CD14-positive monocyte (primary cell): ENCODE data around the gene JMJD1C. TPM values are rescaled to one million over a fixed set of nuclear protein-coding genes. Genes with fewer than 3 reads are reported as not detected.
"Not testable (repeated sequence)": the region's sequence is repeated elsewhere in the genome, so short reads cannot be mapped to it uniquely, and the experiment has no call there.

ENCODE experiments used
- DNase-seq, 3 donors: peaks; one replicate each; pipeline ENCODE4 v3.0.0-alpha.2; 2011 to 2022
- H2AFZ ChIP-seq: 2 replicates; pipeline ENCODE4 v1.6.0; 2012; ENCODE audit warnings: mild to moderate bottlenecking, low read depth, low read length, inconsistent platforms; ENCODE audit not compliant: insufficient read depth, poor library complexity, severe bottlenecking
- H3K27ac ChIP-seq, 2 donors: 1 replicate in 1 of 2; 2 replicates in 1 of 2; pipeline ENCODE4 v1.5.1; 2012 to 2013; ENCODE audit warnings: low read length in 2 of 2, control low read depth in 1 of 2, inconsistent platforms in 1 of 2, low read depth in 1 of 2, mild to moderate bottlenecking in 1 of 2
- H3K27me3 ChIP-seq, 2 donors: one replicate each; pipeline versions ENCODE4 v1.6.0 to v1.6.1; 2011 to 2013; ENCODE audit warnings: low read length in 2 of 2; ENCODE audit not compliant: control insufficient read depth in 2 of 2, insufficient read depth in 2 of 2
- H3K36me3 ChIP-seq, 2 donors: replicated peaks in 1 of 2; 1 replicate in 1 of 2; 2 replicates in 1 of 2; pipeline versions ENCODE4 v1.5.1 to v1.6.1; 2012 to 2013; ENCODE audit warnings: low read length in 2 of 2, control low read depth in 1 of 2, inconsistent platforms in 1 of 2, mild to moderate bottlenecking in 1 of 2; ENCODE audit not compliant: insufficient read depth in 2 of 2, control insufficient read depth in 1 of 2
- H3K4me1 ChIP-seq, 2 donors: 1 replicate in 1 of 2; 2 replicates in 1 of 2; pipeline versions ENCODE4 v1.5.1 to v1.6.1; 2012 to 2013; ENCODE audit warnings: low read length in 2 of 2, control low read depth in 1 of 2, inconsistent platforms in 1 of 2, mild to moderate bottlenecking in 1 of 2, moderate library complexity in 1 of 2; ENCODE audit not compliant: insufficient read depth in 2 of 2, control insufficient read depth in 1 of 2
- H3K4me2 ChIP-seq: replicated peaks from 2 replicates; pipeline ENCODE3; 2012; ENCODE audit warnings: low read length, moderate library complexity, mild to moderate bottlenecking; ENCODE audit not compliant: poor library complexity, severe bottlenecking; ENCODE audit errors: extremely low read depth
- H3K4me3 ChIP-seq, 3 experiments: fragments of 200-600 bp in 1 of 3; sonication (generic) in 1 of 3; replicated peaks in 1 of 3; 1 replicate in 2 of 3; 2 replicates in 1 of 3; pipeline ENCODE4 v1.5.1; 2011 to 2013; ENCODE audit warnings: low read length in 3 of 3, mild to moderate bottlenecking in 3 of 3, control low read depth in 2 of 3, low read depth in 2 of 3, inconsistent platforms in 1 of 3, moderate library complexity in 1 of 3
- H3K79me2 ChIP-seq: 2 replicates; pipeline ENCODE4 v1.6.0; 2012; ENCODE audit warnings: mild to moderate bottlenecking, control low read depth, inconsistent platforms, low read length, moderate library complexity; ENCODE audit not compliant: insufficient read depth
- H3K9ac ChIP-seq: 2 replicates; pipeline ENCODE4 v1.6.0; 2017; ENCODE audit warnings: low read length, mild to moderate bottlenecking; ENCODE audit not compliant: insufficient read depth, poor library complexity, severe bottlenecking
- H3K9me3 ChIP-seq, 2 donors: replicated peaks in 1 of 2; 1 replicate in 1 of 2; 2 replicates in 1 of 2; pipeline versions ENCODE4 v1.5.1 to v1.6.1; 2012 to 2013; ENCODE audit warnings: low read length in 2 of 2, control low read depth in 1 of 2; ENCODE audit not compliant: control insufficient read depth in 1 of 2, insufficient read depth in 1 of 2
- H4K20me1 ChIP-seq: 2 replicates; pipeline ENCODE4 v1.6.0; 2012; ENCODE audit warnings: mild to moderate bottlenecking, low read length, control low read depth, moderate library complexity; ENCODE audit not compliant: insufficient read depth
- H3K27ac Mint-ChIP-seq, 7 donors: one replicate each; pipeline ENCODE4 v1.8.0; 2020; ENCODE audit warnings: mild to moderate bottlenecking in 7 of 7, mixed read lengths in 7 of 7, moderate library complexity in 6 of 7, inconsistent platforms in 2 of 7
- H3K27me3 Mint-ChIP-seq, 3 donors: one replicate each; pipeline ENCODE4 v1.8.0; 2021 to 2022; ENCODE audit warnings: low read depth in 3 of 3, mild to moderate bottlenecking in 3 of 3, mixed read lengths in 3 of 3, moderate library complexity in 3 of 3, inconsistent platforms in 1 of 3
- H3K36me3 Mint-ChIP-seq, 2 donors: one replicate each; pipeline ENCODE4 v1.8.0; 2020; ENCODE audit warnings: mixed read lengths in 2 of 2, inconsistent platforms in 1 of 2, mild to moderate bottlenecking in 1 of 2
- H3K4me1 Mint-ChIP-seq: one replicate; pipeline ENCODE4 v1.8.0; 2020; ENCODE audit warnings: mild to moderate bottlenecking, mixed read lengths
- H3K4me3 Mint-ChIP-seq, 2 donors: one replicate each; pipeline ENCODE4 v1.8.0; 2020; ENCODE audit warnings: mild to moderate bottlenecking in 2 of 2, mixed read lengths in 2 of 2, moderate library complexity in 1 of 2
- H3K9me3 Mint-ChIP-seq, 7 donors: one replicate each; pipeline ENCODE4 v1.8.0; 2020 to 2022; ENCODE audit warnings: mixed read lengths in 7 of 7, mild to moderate bottlenecking in 6 of 7, moderate library complexity in 6 of 7, inconsistent platforms in 2 of 7
- CTCF ChIP-seq: fragments of 200-600 bp; IDR thresholded peaks from one replicate; pipeline ENCODE4 v1.8.0; 2022; ENCODE audit warnings: antibody characterized with exemption, mild to moderate bottlenecking
- WGBS: methylation state at CpG from one replicate; pipeline ENCODE4 v1.1.5; 2013; ENCODE audit warnings: missing lambda C conversion rate; ENCODE audit not compliant: insufficient coverage; 5-methylcytosine and 5-hydroxymethylcytosine counted together
- intact Hi-C, 2 donors: fragments of 100-400 bp; cut with micrococcal nuclease; formaldehyde crosslinking; loops; one replicate each; pipeline versions ENCODE4 v1.15.0 to v1.15.1; 2023
- polyA plus RNA-seq, 3 donors: library from polyadenylated mRNA; depleted of rRNA in 1 of 3; unstranded in 2 of 3; stranded (reverse) in 1 of 3; fragments of 300-500 nt in 2 of 3; fragments of >200 nt in 1 of 3; fragmentation: Illumina TruSeq in 2 of 3; gene quantifications; 1 replicate in 2 of 3; 2 replicates in 1 of 3; pipeline ENCODE4 v1.2.3, GENCODE V29; 2012 to 2021

JMJD1C gene
- polyA plus RNA-seq, 3 donors: 27.8 to 84.8 (median 46.5) TPM

GRCh38 chr10:63382066-63382465, 83.7 kb downstream of the JMJD1C start:
- H3K4me3 Mint-ChIP-seq: no peak overlapping the region
- peaks cover 4 to 18% of the 10 kb centered on the region in 2 donors for H3K36me3 Mint-ChIP-seq
- no peak overlapping the region for H3K27ac Mint-ChIP-seq
- Histone ChIP-seq H4K20me1 (peaks cover 47% of the 10 kb centered on the region), H3K9ac (no peak overlapping the region), H3K36me3 (no peaks in the 10 kb centered on the region), H3K79me2 (peaks cover 44% of the 10 kb centered on the region), H3K9me3 (no peaks in the 10 kb centered on the region), H3K27me3 (peaks cover 0 to 3% of the 10 kb centered on the region in 2 donors), H2AFZ (no peak overlapping the region), H3K4me1 (peaks cover 6 to 8% of the 10 kb centered on the region in 2 donors), H3K4me2 (no peak overlapping the region), H3K4me3 (no peak overlapping the region), H3K27ac (no peak overlapping the region)
- peaks cover 13% of the 10 kb centered on the region for H3K4me1 Mint-ChIP-seq
- TF ChIP-seq CTCF: no peak
- intact Hi-C loops: no loop called here
- no CpG with 5 or more reads among the region's 4 CpGs for WGBS
- no peaks in the 10 kb centered on the region for H3K9me3 Mint-ChIP-seq
- H3K27me3 Mint-ChIP-seq: peaks cover 10 to 14% (median 11%) of the 10 kb centered on the region in 3 donors
- DNase-seq: no peak

DNA sequence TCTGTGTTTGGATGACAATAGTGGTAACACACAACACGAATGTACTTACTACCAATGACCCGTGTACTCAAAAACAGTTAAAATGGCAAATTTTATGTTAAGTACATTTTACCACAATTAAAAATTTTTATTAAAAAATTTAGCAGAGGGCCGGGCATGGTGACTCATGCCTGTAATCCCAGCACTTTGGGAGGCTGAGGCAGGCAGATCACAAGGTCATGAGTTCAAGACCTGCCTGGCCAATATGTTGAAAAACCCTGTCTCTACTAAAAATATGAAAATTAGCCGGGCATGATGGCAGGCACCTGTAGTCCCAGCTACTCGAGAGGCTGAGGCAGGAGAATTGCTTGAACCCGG, 88.5 kb downstream of the JMJD1C start:
- peak overlapping the region; percentile 66 for H3K4me2 ChIP-seq
- intact Hi-C loops, H3K36me3 Mint-ChIP-seq, H3K36me3 ChIP-seq, H2AFZ ChIP-seq, H3K9ac ChIP-seq, DNase-seq, H3K9me3 Mint-ChIP-seq, H3K27me3 Mint-ChIP-seq, H3K27me3 ChIP-seq, H3K9me3 ChIP-seq: not testable (repeated sequence)
- H3K4me1 Mint-ChIP-seq: peaks cover 31% of the 10 kb centered on the region
- peak overlapping the region; percentile 20 to 77 (median 64) for H3K4me3 ChIP-seq
- H3K4me3 Mint-ChIP-seq: peak overlapping the region; percentile 42 to 86
- peak overlapping the region; percentile 50 to 85 (median 71) for H3K27ac Mint-ChIP-seq
- peaks cover 16% of the 10 kb centered on the region for H4K20me1 ChIP-seq
- 63% methylated on average over 1 of the region's 6 CpGs for WGBS
- H3K79me2 ChIP-seq: peaks cover 37% of the 10 kb centered on the region
- peaks cover 23 to 30% of the 10 kb centered on the region in 2 donors for H3K4me1 ChIP-seq
- H3K27ac ChIP-seq: peak overlapping the region; percentile 44 to 78
